Renal cortical epithelial cell (primary cell): ENCODE measurements around the gene QSER1. TPM values are rescaled to one million over a fixed set of nuclear protein-coding genes. Genes with fewer than 3 reads are reported as not detected.

Source experiments
- DNase-seq: peaks from one replicate; pipeline ENCODE4 v3.0.0-alpha.2; 2011; ENCODE audit warnings: low read depth
- total RNA-seq: library from RNA; depleted of rRNA; stranded (reverse); fragments of >200 nt; gene quantifications from 2 replicates; pipeline ENCODE4 v1.2.3, GENCODE V29; 2014

Gene QSER1
- total RNA-seq, 1 donor from 2014 or later: 43.9 TPM

DNA sequence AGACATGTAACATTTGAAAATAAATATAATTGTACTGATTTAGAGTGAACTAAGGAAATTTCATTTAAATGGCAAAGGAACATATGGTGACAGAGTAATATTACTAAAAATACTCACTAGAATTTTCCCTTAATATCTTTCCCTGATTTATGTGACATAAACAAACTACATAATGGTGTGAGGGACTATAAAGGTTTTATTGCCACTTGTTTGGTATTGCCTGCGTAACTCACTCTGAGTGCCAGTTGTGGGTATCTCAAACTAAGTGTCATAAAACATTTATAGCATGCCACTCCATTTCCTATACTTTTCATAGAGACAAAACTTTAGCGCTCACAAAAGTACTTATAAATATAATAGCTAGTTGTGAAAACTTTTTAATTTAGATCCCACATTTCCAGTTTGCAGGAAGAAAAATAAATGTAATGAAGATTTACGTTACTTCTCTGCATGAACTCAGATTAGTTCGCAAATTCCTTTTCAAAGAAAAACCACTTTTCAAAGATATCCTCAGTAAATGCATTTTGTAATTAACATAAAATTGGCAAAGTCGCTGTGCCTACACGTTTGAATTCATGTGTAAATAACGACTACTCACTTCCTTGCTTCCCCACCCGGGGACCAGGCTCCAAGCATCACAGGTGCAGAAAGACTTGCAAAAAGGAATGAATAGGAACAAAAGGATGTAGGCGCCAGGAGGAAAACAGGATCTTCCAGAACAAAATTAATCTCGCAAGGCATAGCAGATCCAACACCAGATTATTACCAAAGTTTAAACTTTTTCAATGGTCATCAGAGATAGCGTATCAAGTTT is 1.6 kb upstream of the QSER1 start:
- DNase-seq: no peak

GRCh38 chr11:32891657-32892354 is 805 bp upstream of the QSER1 start:
- peak; percentile 15 for DNase-seq

DNA sequence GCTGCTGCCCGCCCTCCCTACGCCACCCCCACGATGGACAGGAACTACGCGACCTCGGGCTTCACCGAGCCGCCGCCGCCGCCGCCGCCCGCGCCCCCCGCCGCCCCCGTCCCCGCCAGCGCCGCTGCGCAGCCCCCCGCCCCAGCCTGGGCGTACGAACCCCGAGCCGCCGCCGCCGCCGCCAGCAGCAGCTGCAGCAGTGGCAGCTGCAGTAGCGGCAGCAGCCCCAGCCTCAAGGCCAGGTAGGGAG is 407 bp downstream of the QSER1 start:
- DNase-seq: no peak

DNA sequence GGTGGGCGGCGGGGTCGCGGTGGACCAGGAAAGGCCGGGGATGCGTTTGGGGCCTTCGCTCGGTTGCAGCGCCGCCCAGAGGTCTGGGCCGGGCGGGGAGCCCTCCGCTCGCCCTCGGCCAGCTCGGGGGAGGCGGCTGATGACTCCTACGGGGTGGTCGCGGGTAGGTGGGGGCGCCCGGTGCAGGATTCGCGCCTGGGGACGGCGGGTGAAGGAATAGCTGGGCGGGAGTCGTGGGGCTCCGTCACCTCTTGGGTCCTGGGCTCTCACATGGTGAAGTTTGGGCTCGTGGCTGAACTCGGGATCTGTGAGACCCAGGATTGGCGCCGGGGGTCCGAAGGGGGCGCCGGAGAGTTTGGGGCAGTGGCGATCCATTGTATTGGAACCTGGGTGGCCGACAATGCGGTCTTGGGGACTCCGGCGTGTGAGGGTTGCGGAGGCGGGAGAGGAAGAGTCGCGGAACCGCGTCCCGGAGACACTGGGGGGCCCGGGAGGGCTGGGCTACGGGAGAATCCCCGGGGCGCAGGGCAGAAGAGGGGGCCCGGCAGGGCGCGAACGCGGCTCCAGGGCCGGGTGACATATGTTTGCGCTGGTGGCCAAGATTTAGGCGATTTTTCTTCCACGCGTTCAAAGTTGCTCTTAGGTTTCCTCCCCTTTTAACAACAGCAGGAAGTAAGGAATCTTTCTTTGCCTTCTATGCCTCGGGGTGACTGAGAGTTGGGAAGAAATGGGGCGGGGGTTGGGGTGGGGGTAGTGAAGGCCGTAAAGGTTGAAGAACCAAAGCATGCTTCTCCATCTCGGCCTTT is 935 bp downstream of the QSER1 start:
- DNase-seq: peak; percentile 12

GRCh38 chr11:32894149-32894827 is 1.7 kb downstream of the QSER1 start:
- DNase-seq: peak; percentile 89

DNA sequence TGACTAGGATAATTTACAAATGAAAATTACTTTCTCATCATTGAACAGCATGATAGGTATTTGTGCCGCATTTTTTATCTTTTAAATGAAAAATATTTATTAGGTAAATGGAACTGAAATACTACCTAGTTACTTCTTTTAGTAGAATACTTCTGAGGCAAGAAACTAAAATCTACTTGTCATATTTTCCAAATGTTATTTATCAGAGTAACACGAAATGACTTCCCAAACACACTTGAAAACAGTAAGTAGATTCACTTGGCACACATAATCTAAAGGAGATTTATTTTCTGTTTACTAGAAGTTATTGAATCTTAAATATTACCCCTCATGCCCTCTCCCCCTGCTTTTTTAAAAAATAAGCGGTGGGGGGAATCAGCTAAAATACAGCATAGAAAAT is 2.3 kb downstream of the QSER1 start:
- no peak for DNase-seq

DNA sequence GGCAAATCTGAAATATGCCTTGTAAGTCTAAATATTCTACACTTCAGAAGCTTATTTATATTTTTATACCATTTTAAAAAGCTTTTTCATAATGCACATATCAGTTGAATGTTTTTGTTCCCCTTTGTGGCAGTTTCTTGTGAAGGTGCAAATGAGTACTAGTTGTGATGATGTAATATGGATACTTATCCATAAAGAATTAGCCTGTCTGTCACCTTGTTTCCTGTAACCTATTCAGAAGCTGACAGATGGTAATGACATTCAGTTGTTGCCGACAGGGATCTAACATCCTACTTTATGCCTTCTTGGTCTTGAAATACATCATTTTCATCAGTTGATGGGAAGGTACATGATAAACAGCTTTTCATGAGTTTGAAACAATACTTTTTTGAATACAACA is 2.9 kb downstream of the QSER1 start:
- no peak for DNase-seq

DNA sequence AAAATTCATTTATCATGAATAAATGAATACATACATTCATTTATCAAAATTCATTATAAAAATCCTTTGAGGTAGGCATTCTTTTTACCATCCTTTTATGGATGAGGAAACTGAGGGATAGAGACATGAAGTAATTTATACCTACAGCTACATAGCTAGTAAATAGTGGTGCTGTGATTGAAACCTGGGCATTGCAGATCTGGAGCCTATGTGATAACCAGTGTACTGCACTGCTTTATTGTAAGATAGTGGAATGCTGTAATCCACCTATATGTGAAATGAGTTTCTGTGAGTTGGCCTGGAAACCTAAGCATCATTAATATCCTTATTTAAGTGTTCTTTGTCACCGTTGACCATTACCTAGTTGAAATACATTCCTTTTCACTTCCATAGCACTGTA is 4.5 kb downstream of the QSER1 start:
- DNase-seq: no peak

DNA sequence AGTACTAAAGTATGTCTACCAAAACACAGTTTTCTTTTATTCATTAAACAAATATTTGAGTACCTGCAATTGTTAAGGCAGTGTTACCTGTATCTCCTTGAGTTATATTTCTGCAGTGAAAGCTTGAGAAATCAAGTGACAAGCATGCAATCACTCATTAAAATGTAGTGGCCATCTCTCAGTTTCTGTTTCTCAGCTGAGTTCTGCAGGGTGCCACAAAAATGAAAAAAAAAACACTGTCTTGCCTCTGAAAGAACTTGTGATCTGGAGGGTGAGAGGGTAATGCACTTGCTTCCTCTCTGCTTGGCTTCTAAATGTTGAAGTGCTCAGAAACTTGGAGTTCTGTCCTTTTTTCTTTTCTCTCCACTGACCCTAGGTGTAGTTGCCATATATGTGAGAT is 6.8 kb downstream of the QSER1 start:
- no peak for DNase-seq

DNA sequence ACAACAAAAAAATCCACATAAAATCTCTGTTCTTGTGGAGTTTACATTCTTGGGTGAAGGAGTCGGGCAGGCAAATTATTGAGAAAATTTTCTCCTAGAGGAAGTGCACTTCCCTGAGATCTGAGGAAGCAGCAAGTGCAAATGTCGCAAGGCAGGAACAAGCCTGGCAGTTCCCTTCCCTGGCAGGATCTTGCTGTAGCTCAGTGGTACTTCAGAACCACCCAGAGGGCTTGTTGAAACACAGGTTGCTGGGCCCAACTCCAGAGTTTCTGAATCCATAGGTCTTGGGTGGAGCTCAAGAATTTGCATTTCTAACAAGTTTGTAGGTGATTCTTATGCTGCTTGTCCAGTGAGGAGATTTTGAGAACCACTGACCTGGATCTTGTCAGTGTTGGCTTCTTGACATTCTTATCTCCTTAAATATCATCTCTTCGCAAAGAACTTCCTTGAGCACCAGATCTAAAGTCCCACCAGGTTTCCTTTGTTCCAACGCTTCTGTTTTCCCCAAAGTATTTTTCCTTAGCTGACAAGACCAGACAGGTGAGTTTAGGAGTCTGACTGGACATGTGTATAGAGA is 9.6 kb downstream of the QSER1 start:
- DNase-seq: no peak

DNA sequence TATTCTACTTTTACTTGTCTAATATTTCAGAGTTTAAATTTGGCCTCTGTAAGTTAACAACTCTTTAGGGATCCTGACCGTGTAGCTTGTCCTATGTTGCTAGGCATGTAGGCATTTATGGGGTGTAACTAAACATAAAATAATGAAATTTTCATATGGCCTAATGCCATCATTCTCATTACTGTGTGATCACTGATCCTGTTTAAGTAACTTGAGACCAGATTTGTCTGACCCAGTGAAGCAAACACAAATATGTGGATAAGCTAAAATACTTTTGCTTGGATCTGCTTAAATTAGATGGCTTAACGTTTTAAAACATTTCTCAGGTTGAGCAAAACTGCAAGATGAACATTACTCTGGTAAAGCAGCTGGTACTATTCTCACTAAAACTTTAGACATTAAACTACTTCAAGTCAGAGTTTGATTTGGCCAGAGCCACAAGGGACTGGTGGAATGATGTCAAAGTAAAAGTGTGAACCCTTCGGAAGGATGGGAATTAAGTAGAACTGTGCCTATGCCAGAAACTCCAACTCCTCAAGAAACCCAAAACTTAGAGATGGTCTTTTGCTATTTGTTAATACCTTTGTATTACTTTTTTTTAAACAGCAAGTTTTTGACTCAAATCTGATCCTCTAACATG is 12.5 kb downstream of the QSER1 start:
- DNase-seq: peak; percentile 33

GRCh38 chr11:32908619-32909018 is 16.0 kb downstream of the QSER1 start:
- no peak for DNase-seq

- no peak for DNase-seq
Measured at GRCh38 chr11:32911413-32911812, 18.8 kb downstream of the QSER1 start.

DNA sequence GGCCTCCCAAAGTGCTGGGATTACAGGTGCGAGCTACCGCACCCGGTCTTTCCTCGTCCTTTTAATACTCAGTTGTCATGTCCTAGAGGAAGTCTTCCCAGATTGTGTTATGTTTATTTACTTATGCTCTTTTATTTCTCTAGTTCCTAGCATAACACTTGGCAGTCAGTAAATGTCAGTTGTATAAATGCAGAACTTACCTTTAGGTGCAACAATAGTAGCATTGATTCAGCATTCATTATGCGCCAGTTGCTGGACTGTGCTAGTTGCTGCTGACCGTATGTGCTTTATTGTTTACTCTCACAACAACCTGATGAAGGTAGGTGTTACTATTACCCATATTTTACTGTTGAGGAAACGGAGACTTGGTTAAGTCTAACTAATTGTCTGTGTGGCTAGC is 20.8 kb downstream of the QSER1 start:
- no peak for DNase-seq

GRCh38 chr11:32916361-32916760 is 23.8 kb downstream of the QSER1 start:
- DNase-seq: no peak

DNA sequence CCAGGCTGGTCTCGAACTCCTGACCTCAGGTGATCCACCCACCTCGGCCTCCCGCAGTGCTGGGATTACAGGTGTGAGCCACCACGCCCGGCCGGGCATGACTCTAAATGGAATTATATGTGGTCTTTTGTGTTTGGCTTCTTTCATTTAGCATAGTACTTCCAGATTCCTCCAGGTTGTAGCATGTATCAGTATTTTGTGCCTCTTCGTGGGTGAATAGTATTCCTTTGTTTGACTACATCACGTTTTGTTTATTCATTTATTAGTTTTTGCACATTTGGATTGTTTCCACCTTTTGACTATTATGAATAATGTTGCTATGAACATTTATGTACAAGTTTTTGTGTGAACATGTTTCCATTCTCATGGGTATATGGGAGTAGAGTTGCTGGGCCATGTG is 24.4 kb downstream of the QSER1 start:
- no peak for DNase-seq

DNA sequence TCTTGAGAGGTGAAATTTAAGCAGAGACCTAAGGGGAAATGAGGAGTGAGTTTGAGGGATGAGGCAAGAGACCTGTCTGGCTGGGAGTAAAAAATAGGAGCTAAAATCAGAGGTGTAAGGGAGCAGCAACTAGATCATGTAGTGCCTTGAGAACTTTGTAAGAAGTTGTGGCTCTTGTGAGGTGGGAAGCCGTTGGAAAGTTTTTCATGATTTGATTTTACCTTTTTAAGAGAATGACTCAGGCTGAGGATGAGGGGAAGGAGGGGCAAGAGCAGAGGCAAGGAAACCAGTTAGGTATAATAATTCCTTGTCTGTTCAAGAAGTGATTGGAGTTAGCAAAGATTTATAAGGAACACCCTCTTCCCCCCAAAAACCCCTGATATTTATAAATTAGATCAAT is 25.8 kb downstream of the QSER1 start:
- peak; percentile 21 for DNase-seq

GRCh38 chr11:32919338-32919737 is 26.7 kb downstream of the QSER1 start:
- DNase-seq: no peak

GRCh38 chr11:32920570-32920969 is 28.0 kb downstream of the QSER1 start:
- DNase-seq: no peak

GRCh38 chr11:32921204-32921603 is 28.6 kb downstream of the QSER1 start:
- DNase-seq: no peak

DNA sequence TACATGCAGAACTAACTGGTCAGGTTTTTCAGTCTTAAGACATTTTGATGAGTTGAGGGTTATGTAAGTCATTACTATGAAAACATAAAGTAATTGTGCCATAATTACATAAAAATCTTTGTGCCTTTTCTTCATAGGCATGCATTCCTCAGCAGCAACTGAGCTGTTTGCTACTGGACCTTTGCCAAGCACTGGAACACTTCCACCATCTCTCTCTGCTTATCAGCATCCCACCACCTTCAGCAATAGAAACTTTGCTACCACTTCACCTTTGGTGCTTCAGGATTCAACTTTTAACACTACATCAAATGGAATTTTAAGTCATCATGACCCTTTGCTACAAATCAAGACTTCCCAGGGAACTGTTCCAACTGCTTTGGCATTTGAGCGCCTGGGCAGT is 39.0 kb downstream of the QSER1 start:
- no peak for DNase-seq
